ENCODE measurements around the gene RRP36.

RRP36 gene

DNA sequence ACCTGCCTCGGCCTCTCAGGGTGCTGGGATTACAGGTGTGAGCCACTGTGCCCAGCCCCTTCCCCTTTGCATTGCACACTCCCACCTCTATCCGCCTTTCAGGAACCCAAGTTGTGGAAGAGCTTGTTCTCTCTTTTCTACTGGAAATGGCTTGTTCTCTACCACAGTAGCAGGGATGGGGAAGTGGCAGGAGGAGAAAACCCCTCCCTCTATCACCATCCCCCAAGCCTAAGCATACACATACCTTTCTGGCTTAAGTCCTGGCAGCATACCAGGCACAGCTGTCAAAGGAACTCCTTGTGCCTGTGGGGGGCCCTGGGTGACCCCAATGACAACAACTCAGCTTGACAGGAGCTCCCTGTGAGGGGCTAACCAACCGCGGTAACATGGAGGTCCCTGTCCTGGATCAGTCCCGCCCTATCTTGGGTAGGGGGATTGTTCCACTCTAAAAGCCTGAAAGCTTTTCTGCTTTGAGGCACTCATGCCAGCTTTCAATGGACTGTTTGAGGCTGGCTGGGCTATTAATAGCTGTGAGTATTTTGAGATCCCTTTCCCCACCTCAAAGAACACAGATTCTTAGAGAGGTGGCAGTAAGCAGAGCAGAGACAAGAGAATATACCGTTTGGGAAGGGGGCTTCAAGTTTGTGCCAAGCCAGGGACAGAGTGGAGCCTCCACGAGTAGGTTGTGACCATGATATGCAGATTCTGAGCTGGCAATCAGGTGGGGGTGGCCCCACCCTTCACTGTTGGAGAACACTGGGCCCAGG is 5.1 kb upstream of the RRP36 start:
- TF ChIP-seq, protein P1, sequence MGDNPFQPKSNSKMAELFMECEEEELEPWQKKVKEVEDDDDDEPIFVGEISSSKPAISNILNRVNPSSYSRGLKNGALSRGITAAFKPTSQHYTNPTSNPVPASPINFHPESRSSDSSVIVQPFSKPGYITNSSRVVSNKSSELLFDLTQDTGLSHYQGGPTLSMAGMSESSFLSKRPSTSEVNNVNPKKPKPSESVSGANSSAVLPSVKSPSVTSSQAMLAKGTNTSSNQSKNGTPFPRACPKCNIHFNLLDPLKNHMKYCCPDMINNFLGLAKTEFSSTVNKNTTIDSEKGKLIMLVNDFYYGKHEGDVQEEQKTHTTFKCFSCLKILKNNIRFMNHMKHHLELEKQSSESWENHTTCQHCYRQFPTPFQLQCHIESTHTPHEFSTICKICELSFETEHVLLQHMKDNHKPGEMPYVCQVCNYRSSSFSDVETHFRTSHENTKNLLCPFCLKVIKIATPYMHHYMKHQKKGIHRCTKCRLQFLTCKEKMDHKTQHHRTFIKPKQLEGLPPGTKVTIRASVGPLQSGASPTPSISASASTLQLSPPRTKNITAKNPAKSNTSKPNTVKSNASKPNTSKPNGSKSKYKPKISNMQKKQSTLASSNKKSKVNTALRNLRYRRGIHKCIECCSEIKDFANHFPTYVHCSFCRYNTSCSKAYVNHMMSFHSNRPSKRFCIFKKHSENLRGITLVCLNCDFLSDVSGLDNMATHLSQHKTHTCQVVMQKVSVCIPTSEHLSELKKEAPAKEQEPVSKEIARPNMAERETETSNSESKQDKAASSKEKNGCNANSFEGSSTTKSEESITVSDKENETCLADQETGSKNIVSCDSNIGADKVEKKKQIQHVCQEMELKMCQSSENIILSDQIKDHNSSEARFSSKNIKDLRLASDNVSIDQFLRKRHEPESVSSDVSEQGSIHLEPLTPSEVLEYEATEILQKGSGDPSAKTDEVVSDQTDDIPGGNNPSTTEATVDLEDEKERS (tag by site-specific recombination; IDR thresholded peaks at IDR 0.05), result no peak
- H3K4me1 ChIP-seq (ENCODE audit: control insufficient read depth, insufficient read depth, low read length), result peaks cover 21% of the 10 kb centered on the region
- H3K4me3 ChIP-seq (ENCODE audit: low read depth, low read length), result no peak overlapping the region
- no peaks in the 10 kb centered on the region for H3K9me3 ChIP-seq (ENCODE audit: control insufficient read depth, insufficient read depth, low read depth, low read length)
- peaks cover 27 to 66% of the 10 kb centered on the region in 2 experiments for H3K36me3 ChIP-seq (ENCODE audit: control insufficient read depth in 2 of 2, insufficient read depth in 1 of 2, low read length in 2 of 2)
- no peak overlapping the region for H3K27ac ChIP-seq (ENCODE audit: extremely low read depth, low read depth, low read length)
- POLR2A ChIA-PET, result interaction anchor here (0.6 to 4.6 kb wide), 11 partner anchors 16 to 55 kb away, joined by 3 to 56 read pairs (median 4); partner anchors contain the start of genes CUL7, KLC4, MRPL2 and PEX6
- CTCF ChIA-PET, result interaction anchor here (0.5 to 2.6 kb wide), 3 partner anchors 32 to 127 kb away, joined by 3 to 15 read pairs (median 3); partner anchors contain the start of genes CUL7 and PPP2R5D

DNA sequence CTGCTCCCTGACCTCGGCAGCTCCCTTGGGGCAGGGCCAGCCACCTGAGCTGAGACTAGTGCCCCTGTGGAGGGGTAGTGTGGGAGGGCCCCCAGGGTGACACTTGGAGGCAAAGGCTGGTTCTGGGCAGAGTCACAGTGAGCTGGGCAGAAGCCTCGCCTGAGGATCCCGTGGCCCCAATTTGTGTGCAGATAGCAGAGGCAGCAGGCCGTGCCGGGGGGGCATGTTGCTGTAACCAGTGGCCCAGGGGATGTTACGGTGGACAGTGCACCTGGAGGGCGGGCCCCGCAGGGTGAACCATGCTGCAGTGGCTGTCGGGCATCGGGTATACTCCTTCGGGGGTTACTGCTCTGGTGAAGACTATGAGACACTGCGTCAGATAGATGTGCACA is 4.5 kb upstream of the RRP36 start:
- peaks cover 21% of the 10 kb centered on the region for H3K4me1 ChIP-seq (ENCODE audit: control insufficient read depth, insufficient read depth, low read length)

More for the DNA sequence above, 4.5 kb upstream of the RRP36 start:
- H3K9me3 ChIP-seq (ENCODE audit: control insufficient read depth, insufficient read depth, low read depth, low read length), result no peaks in the 10 kb centered on the region
- POLR2A ChIA-PET, result interaction anchor here (1.0 to 1.9 kb wide), 4 partner anchors 16 to 38 kb away, joined by 3 to 8 read pairs (median 4); partner anchors contain the start of genes CUL7 and PEX6
- no peak overlapping the region for H3K27ac ChIP-seq (ENCODE audit: extremely low read depth, low read depth, low read length)
- no peak overlapping the region for H3K4me3 ChIP-seq (ENCODE audit: low read depth, low read length)
- CTCF ChIA-PET, result interaction anchor here (2.6 kb wide), 1 partner anchor 127 kb away, joined by 15 read pairs; no protein-coding TSS in a partner anchor
- TF ChIP-seq ZNF677 (tag by site-specific recombination; IDR thresholded peaks at IDR 0.05), result no peak
- no peak for TF ChIP-seq ZNF654 (tag by site-specific recombination; IDR thresholded peaks at IDR 0.05; ENCODE audit: low read depth)
- TF ChIP-seq ZNF610 (tag by site-specific recombination; IDR thresholded peaks at IDR 0.05; ENCODE audit: borderline replicate concordance), result no peak
- TF ChIP-seq ZNF23 (tag by site-specific recombination; IDR thresholded peaks at IDR 0.05; ENCODE audit: borderline replicate concordance), result no peak
- TF ChIP-seq GLIS2 (tag by site-specific recombination; IDR thresholded peaks at IDR 0.05), result peak; percentile 16; the same call in 1 of the 2 replicates
- TF ChIP-seq, protein P2, sequence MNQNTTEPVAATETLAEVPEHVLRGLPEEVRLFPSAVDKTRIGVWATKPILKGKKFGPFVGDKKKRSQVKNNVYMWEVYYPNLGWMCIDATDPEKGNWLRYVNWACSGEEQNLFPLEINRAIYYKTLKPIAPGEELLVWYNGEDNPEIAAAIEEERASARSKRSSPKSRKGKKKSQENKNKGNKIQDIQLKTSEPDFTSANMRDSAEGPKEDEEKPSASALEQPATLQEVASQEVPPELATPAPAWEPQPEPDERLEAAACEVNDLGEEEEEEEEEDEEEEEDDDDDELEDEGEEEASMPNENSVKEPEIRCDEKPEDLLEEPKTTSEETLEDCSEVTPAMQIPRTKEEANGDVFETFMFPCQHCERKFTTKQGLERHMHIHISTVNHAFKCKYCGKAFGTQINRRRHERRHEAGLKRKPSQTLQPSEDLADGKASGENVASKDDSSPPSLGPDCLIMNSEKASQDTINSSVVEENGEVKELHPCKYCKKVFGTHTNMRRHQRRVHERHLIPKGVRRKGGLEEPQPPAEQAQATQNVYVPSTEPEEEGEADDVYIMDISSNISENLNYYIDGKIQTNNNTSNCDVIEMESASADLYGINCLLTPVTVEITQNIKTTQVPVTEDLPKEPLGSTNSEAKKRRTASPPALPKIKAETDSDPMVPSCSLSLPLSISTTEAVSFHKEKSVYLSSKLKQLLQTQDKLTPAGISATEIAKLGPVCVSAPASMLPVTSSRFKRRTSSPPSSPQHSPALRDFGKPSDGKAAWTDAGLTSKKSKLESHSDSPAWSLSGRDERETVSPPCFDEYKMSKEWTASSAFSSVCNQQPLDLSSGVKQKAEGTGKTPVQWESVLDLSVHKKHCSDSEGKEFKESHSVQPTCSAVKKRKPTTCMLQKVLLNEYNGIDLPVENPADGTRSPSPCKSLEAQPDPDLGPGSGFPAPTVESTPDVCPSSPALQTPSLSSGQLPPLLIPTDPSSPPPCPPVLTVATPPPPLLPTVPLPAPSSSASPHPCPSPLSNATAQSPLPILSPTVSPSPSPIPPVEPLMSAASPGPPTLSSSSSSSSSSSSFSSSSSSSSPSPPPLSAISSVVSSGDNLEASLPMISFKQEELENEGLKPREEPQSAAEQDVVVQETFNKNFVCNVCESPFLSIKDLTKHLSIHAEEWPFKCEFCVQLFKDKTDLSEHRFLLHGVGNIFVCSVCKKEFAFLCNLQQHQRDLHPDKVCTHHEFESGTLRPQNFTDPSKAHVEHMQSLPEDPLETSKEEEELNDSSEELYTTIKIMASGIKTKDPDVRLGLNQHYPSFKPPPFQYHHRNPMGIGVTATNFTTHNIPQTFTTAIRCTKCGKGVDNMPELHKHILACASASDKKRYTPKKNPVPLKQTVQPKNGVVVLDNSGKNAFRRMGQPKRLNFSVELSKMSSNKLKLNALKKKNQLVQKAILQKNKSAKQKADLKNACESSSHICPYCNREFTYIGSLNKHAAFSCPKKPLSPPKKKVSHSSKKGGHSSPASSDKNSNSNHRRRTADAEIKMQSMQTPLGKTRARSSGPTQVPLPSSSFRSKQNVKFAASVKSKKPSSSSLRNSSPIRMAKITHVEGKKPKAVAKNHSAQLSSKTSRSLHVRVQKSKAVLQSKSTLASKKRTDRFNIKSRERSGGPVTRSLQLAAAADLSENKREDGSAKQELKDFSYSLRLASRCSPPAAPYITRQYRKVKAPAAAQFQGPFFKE (tag by site-specific recombination; IDR thresholded peaks at IDR 0.05; ENCODE audit: borderline replicate concordance), result no peak
- TF ChIP-seq, protein P3, sequence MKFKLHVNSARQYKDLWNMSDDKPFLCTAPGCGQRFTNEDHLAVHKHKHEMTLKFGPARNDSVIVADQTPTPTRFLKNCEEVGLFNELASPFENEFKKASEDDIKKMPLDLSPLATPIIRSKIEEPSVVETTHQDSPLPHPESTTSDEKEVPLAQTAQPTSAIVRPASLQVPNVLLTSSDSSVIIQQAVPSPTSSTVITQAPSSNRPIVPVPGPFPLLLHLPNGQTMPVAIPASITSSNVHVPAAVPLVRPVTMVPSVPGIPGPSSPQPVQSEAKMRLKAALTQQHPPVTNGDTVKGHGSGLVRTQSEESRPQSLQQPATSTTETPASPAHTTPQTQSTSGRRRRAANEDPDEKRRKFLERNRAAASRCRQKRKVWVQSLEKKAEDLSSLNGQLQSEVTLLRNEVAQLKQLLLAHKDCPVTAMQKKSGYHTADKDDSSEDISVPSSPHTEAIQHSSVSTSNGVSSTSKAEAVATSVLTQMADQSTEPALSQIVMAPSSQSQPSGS (tag by site-specific recombination; IDR thresholded peaks at IDR 0.05; ENCODE audit: low read depth), result no peak
- TF ChIP-seq ZNF239 (tag by site-specific recombination; IDR thresholded peaks at IDR 0.05), result no peak
- peaks cover 27 to 60% of the 10 kb centered on the region in 2 experiments for H3K36me3 ChIP-seq (ENCODE audit: control insufficient read depth in 2 of 2, insufficient read depth in 1 of 2, low read length in 2 of 2)
